ENCODE results near the gene FCAMR.

The FCAMR gene

DNA sequence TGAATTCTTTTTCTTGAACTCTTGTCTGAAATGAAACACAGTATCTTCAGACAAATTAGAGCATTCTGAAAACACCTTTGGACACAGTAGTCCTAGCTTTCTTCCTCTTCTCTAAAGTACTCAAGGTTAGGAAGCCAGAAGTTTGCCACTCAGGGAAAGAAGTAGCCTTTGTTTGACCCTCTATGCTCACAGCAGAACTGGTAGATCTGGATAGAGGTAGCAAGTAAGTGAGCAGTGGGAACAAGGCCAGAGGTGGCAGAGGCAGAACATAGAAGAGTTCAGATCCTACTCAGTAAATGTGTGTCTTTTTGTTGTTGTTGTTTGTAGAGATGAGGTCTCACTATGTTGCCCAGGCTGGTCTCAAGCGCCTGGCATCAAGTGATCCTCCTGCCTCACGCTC is 16.6 kb downstream of the FCAMR start:
- Histone ChIP-seq H4K20me1 (ENCODE audit: insufficient read depth, low read length) (no peaks in the 10 kb centered on the region), H3K36me3 (replicated peaks; ENCODE audit: low read depth, low read length) (peaks cover 9% of the 10 kb centered on the region), H3K27ac (ENCODE audit: low read length) (peak overlapping the region; percentile 96), H3K4me2 (ENCODE audit: low read length) (peak overlapping the region; percentile 87), H3K9me3 (ENCODE audit: insufficient read depth, low read length) (peaks cover 9% of the 10 kb centered on the region), H3K9ac (ENCODE audit: low read length) (peak overlapping the region; percentile 88), H3K4me1 (ENCODE audit: low read length) (peaks cover 96% of the 10 kb centered on the region), H3K4me3 (ENCODE audit: low read length) (peak overlapping the region; percentile 53; the same call in 1 of the 2 replicates), H2AFZ (ENCODE audit: low read depth, low read length) (peak overlapping the region; percentile 56; the same call in 1 of the 2 replicates), H3K27me3 (ENCODE audit: low read depth, low read length) (no peaks in the 10 kb centered on the region), H3K79me2 (ENCODE audit: low read length) (no peaks in the 10 kb centered on the region)
- TF ChIP-seq, protein P1, sequence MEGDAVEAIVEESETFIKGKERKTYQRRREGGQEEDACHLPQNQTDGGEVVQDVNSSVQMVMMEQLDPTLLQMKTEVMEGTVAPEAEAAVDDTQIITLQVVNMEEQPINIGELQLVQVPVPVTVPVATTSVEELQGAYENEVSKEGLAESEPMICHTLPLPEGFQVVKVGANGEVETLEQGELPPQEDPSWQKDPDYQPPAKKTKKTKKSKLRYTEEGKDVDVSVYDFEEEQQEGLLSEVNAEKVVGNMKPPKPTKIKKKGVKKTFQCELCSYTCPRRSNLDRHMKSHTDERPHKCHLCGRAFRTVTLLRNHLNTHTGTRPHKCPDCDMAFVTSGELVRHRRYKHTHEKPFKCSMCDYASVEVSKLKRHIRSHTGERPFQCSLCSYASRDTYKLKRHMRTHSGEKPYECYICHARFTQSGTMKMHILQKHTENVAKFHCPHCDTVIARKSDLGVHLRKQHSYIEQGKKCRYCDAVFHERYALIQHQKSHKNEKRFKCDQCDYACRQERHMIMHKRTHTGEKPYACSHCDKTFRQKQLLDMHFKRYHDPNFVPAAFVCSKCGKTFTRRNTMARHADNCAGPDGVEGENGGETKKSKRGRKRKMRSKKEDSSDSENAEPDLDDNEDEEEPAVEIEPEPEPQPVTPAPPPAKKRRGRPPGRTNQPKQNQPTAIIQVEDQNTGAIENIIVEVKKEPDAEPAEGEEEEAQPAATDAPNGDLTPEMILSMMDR (IDR thresholded peaks at IDR 0.05; ENCODE audit: low read depth, low read length): no peak
- TF ChIP-seq EZH2phosphoT487 (IDR thresholded peaks at IDR 0.05; ENCODE audit: low read depth): no peak

DNA sequence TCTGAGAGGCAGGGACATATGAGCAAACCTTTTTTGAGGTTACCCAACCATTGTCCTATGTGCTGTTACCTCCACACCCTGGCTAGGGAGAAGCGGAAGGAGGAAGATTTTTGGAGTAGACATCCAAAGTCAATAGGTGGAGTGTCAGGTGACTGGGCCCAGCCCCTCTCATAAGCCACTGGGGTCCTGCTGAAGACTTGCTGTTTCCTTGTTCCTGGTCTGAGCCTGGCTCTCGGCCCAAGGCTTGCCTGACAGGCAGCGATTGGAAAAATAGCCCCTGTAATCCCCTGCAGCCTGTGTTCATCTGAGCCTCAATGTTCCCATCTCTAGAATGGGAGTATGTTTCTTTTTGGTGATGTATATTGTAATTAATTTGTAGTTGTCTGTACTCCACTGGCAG is 17.1 kb downstream of the FCAMR start:
- Histone ChIP-seq H3K4me3 (ENCODE audit: low read length) (no peak overlapping the region), H3K9ac (ENCODE audit: low read length) (peak overlapping the region; percentile 88), H3K27me3 (ENCODE audit: low read depth, low read length) (no peaks in the 10 kb centered on the region), H3K79me2 (ENCODE audit: low read length) (no peaks in the 10 kb centered on the region), H2AFZ (ENCODE audit: low read depth, low read length) (peak overlapping the region; percentile 56; the same call in 1 of the 2 replicates), H3K9me3 (ENCODE audit: insufficient read depth, low read length) (peaks cover 9% of the 10 kb centered on the region), H4K20me1 (ENCODE audit: insufficient read depth, low read length) (no peaks in the 10 kb centered on the region), H3K4me1 (ENCODE audit: low read length) (peaks cover 96% of the 10 kb centered on the region), H3K36me3 (replicated peaks; ENCODE audit: low read depth, low read length) (peaks cover 9% of the 10 kb centered on the region), H3K4me2 (ENCODE audit: low read length) (peak overlapping the region; percentile 87), H3K27ac (ENCODE audit: low read length) (peak overlapping the region; percentile 96)
- TF ChIP-seq, protein P1 (IDR thresholded peaks at IDR 0.05; ENCODE audit: low read depth, low read length): no peak
- TF ChIP-seq EZH2phosphoT487 (IDR thresholded peaks at IDR 0.05; ENCODE audit: low read depth): no peak

- peaks cover 94% of the 10 kb centered on the region for H3K4me1 ChIP-seq (ENCODE audit: low read length)
- no peaks in the 10 kb centered on the region for H3K79me2 ChIP-seq (ENCODE audit: low read length)
- no peak for TF ChIP-seq EZH2phosphoT487 (IDR thresholded peaks at IDR 0.05; ENCODE audit: low read depth)
- TF ChIP-seq, protein P1 (IDR thresholded peaks at IDR 0.05; ENCODE audit: low read depth, low read length): no peak
- peaks cover 9% of the 10 kb centered on the region for H3K36me3 ChIP-seq (replicated peaks; ENCODE audit: low read depth, low read length)
- H3K27me3 ChIP-seq (ENCODE audit: low read depth, low read length): no peaks in the 10 kb centered on the region
- no peak overlapping the region for H2AFZ ChIP-seq (ENCODE audit: low read depth, low read length)
- H3K4me2 ChIP-seq (ENCODE audit: low read length): peak overlapping the region; percentile 42
- peak overlapping the region; percentile 96 for H3K27ac ChIP-seq (ENCODE audit: low read length)
- H4K20me1 ChIP-seq (ENCODE audit: insufficient read depth, low read length): no peaks in the 10 kb centered on the region
- H3K9ac ChIP-seq (ENCODE audit: low read length): peak overlapping the region; percentile 28; the same call in 1 of the 2 replicates
- peaks cover 9% of the 10 kb centered on the region for H3K9me3 ChIP-seq (ENCODE audit: insufficient read depth, low read length)
- peak overlapping the region; percentile 1; the same call in 1 of the 2 replicates for H3K4me3 ChIP-seq (ENCODE audit: low read length)
These were observed 18.1 kb downstream of the FCAMR start for GRCh38 chr1:206952171-206952570.

GRCh38 chr1:206951318-206952100 is 18.8 kb downstream of the FCAMR start:
- Histone ChIP-seq H3K4me3 (ENCODE audit: low read length) (peak overlapping the region; percentile 1; the same call in 1 of the 2 replicates), H3K9me3 (ENCODE audit: insufficient read depth, low read length) (peaks cover 9% of the 10 kb centered on the region), H3K9ac (ENCODE audit: low read length) (peak overlapping the region; percentile 28; the same call in 1 of the 2 replicates), H3K4me1 (ENCODE audit: low read length) (peaks cover 88% of the 10 kb centered on the region), H3K36me3 (replicated peaks; ENCODE audit: low read depth, low read length) (peaks cover 9% of the 10 kb centered on the region), H3K4me2 (ENCODE audit: low read length) (peak overlapping the region; percentile 42), H2AFZ (ENCODE audit: low read depth, low read length) (peak overlapping the region; percentile 7; the same call in 1 of the 2 replicates), H3K79me2 (ENCODE audit: low read length) (no peaks in the 10 kb centered on the region), H4K20me1 (ENCODE audit: insufficient read depth, low read length) (no peaks in the 10 kb centered on the region), H3K27me3 (ENCODE audit: low read depth, low read length) (no peaks in the 10 kb centered on the region), H3K27ac (ENCODE audit: low read length) (peak overlapping the region; percentile 96)
- TF ChIP-seq, protein P1 (IDR thresholded peaks at IDR 0.05; ENCODE audit: low read depth, low read length): no peak
- TF ChIP-seq EZH2phosphoT487 (IDR thresholded peaks at IDR 0.05; ENCODE audit: low read depth): no peak
